Measurements from ENCODE around the gene BTBD6.

The BTBD6 gene

GRCh38 chr14:105207460-105207901 lies 40.9 kb upstream of the BTBD6 start:
- Histone ChIP-seq H3K4me1 (ENCODE audit: insufficient read depth, low read length) (no peaks in the 10 kb centered on the region), H3K36me3 (ENCODE audit: insufficient read depth, low read length) (no peaks in the 10 kb centered on the region), H3K9ac (ENCODE audit: low read depth, low read length) (no peak overlapping the region), H3K9me3 (ENCODE audit: control insufficient read depth, insufficient read depth, low read length) (no peaks in the 10 kb centered on the region)

DNA sequence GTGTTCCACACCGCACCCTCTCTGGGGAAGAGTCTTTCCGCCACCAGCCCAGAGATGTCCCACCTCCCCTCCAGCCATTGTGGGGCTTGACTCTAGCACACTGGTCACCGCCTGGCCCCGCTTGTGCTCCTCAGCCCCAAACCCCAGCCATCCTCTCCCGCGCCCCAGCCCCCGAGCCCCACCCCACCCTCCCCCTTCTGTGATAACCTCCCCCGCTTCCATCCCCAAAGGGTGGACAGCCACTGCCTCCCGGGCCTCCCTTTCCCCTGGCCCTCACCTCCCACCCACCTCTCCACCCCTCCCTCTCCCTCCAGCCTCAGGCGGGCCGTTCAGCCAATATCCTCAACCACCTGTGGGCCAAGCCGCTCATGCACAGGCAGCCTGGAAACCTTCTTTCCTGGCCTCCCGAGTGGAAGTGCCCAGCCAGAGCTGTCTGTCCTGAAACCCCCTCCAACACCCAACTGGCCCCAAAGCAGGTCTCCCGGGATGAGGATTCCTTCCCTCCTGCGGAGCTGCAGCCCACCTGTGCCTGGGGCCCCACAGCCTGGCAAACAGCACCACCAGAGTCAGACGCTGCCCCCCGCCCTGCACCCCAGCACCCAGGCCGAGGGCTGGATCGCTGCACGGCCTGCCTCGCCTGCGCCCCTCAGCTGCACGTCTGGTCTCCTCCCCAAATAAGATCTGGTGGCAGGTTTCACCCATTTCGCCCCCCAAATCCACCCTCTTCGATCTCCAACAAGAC lies 40.2 kb upstream of the BTBD6 start:
- Histone ChIP-seq H3K36me3 (ENCODE audit: insufficient read depth, low read length) (0 out of 2 replicates have a peak, but pooled peaks cover 2% of the 10 kb centered on the region), H3K4me1 (ENCODE audit: insufficient read depth, low read length) (no peaks in the 10 kb centered on the region), H3K9ac (ENCODE audit: low read depth, low read length) (no peak overlapping the region), H3K9me3 (ENCODE audit: control insufficient read depth, insufficient read depth, low read length) (no peaks in the 10 kb centered on the region)

GRCh38 chr14:105208738-105209075 lies 39.6 kb upstream of the BTBD6 start:
- Histone ChIP-seq H3K9me3 (ENCODE audit: control insufficient read depth, insufficient read depth, low read length) (no peaks in the 10 kb centered on the region), H3K9ac (ENCODE audit: low read depth, low read length) (no peak overlapping the region), H3K4me1 (ENCODE audit: insufficient read depth, low read length) (no peaks in the 10 kb centered on the region), H3K36me3 (ENCODE audit: insufficient read depth, low read length) (0 out of 2 replicates have a peak, but pooled peaks cover 2% of the 10 kb centered on the region)

- H3K4me1 ChIP-seq (ENCODE audit: insufficient read depth, low read length) = no peaks in the 10 kb centered on the region
- no peaks in the 10 kb centered on the region for H3K9me3 ChIP-seq (ENCODE audit: control insufficient read depth, insufficient read depth, low read length)
- H3K36me3 ChIP-seq (ENCODE audit: insufficient read depth, low read length) = 0 out of 2 replicates have a peak, but pooled peaks cover 2% of the 10 kb centered on the region
- no peak overlapping the region for H3K9ac ChIP-seq (ENCODE audit: low read depth, low read length)
Measured at GRCh38 chr14:105209091-105209490, 39.2 kb upstream of the BTBD6 start.

DNA sequence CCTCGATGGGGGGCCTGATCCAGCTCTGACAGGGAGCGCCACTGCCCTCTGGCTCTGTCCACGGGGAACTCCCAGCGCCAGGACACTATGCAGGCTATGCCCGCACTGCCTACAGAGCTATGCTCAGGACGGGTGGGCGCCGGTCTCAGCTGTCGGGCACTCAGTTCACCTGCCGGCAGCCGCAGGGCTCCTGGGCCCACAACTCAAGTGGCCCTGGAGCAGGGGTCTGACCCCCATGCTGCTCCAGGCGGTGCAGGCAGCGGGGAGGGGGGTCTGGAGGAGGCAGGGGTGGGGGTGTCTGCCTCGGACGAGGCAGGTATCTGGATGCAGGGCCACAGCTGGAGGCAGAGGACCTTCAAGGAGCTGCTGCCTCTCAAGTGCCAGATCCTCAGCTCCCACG lies 38.7 kb upstream of the BTBD6 start:
- H3K36me3 ChIP-seq (ENCODE audit: insufficient read depth, low read length) = 0 out of 2 replicates have a peak, but pooled peaks cover 2% of the 10 kb centered on the region
- no peaks in the 10 kb centered on the region for H3K4me1 ChIP-seq (ENCODE audit: insufficient read depth, low read length)
- H3K9me3 ChIP-seq (ENCODE audit: control insufficient read depth, insufficient read depth, low read length) = no peaks in the 10 kb centered on the region

DNA sequence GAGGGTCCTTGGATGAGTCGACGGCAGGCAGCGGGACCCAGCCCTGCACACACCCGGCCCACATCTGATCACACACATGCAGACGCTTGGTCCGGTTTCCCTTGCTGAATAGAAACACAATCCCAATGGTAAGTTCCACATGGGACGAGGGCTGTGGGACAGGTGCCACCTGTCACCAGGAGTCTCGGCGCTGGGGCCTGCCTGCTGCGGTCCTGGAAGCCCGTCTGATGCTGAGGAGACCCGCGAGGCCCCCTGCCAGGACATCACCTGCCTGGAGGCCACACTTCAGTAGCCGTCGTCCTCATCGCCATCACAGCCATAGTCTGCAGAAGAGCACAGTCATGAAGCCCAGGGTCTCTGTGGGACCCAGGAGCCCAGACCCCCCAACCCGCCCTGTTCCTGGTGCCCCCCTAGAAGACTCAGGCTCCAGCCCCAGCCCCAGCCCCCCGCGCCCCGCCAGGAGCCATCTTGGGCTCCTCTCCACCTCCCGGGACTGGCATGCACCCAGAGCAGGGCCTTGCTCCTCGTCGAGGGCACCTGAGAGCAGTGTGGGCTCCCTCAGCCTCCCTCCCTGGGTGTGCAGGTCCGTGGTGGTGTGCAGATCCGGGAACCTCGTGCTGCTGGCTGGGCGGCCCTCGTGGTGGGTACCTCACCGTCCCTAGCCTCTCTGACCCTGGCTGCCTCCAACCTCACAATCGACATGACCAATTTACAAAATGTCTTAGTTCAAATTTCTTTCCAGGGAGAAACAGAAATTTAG lies 37.9 kb upstream of the BTBD6 start:
- no peaks in the 10 kb centered on the region for H3K4me1 ChIP-seq (ENCODE audit: insufficient read depth, low read length)
- 0 out of 2 replicates have a peak, but pooled peaks cover 2% of the 10 kb centered on the region for H3K36me3 ChIP-seq (ENCODE audit: insufficient read depth, low read length)
- H3K9ac ChIP-seq (ENCODE audit: low read depth, low read length) = no peak overlapping the region
- no peaks in the 10 kb centered on the region for H3K9me3 ChIP-seq (ENCODE audit: control insufficient read depth, insufficient read depth, low read length)

More for the DNA sequence above, 38.7 kb upstream of the BTBD6 start:
- no peak overlapping the region for H3K9ac ChIP-seq (ENCODE audit: low read depth, low read length)

GRCh38 chr14:105211086-105211757 lies 37.1 kb upstream of the BTBD6 start:
- 0 out of 2 replicates have a peak, but pooled peaks cover 2% of the 10 kb centered on the region for H3K36me3 ChIP-seq (ENCODE audit: insufficient read depth, low read length)
- no peaks in the 10 kb centered on the region for H3K4me1 ChIP-seq (ENCODE audit: insufficient read depth, low read length)
- no peaks in the 10 kb centered on the region for H3K9me3 ChIP-seq (ENCODE audit: control insufficient read depth, insufficient read depth, low read length)
- H3K9ac ChIP-seq (ENCODE audit: low read depth, low read length) = no peak overlapping the region

GRCh38 chr14:105211758-105212089 lies 36.6 kb upstream of the BTBD6 start:
- Histone ChIP-seq H3K4me1 (ENCODE audit: insufficient read depth, low read length) (no peaks in the 10 kb centered on the region), H3K9ac (ENCODE audit: low read depth, low read length) (no peak overlapping the region), H3K36me3 (ENCODE audit: insufficient read depth, low read length) (0 out of 2 replicates have a peak, but pooled peaks cover 2% of the 10 kb centered on the region), H3K9me3 (ENCODE audit: control insufficient read depth, insufficient read depth, low read length) (no peaks in the 10 kb centered on the region)

GRCh38 chr14:105212541-105213300 lies 35.6 kb upstream of the BTBD6 start:
- Histone ChIP-seq H3K9ac (ENCODE audit: low read depth, low read length) (no peak overlapping the region), H3K4me1 (ENCODE audit: insufficient read depth, low read length) (no peaks in the 10 kb centered on the region), H3K9me3 (ENCODE audit: control insufficient read depth, insufficient read depth, low read length) (no peaks in the 10 kb centered on the region), H3K36me3 (ENCODE audit: insufficient read depth, low read length) (0 out of 2 replicates have a peak, but pooled peaks cover 2% of the 10 kb centered on the region)

- H3K9ac ChIP-seq (ENCODE audit: low read depth, low read length) = no peak overlapping the region
- 0 out of 2 replicates have a peak, but pooled peaks cover 2% of the 10 kb centered on the region for H3K36me3 ChIP-seq (ENCODE audit: insufficient read depth, low read length)
- no peaks in the 10 kb centered on the region for H3K9me3 ChIP-seq (ENCODE audit: control insufficient read depth, insufficient read depth, low read length)
- H3K4me1 ChIP-seq (ENCODE audit: insufficient read depth, low read length) = no peaks in the 10 kb centered on the region
Measured at GRCh38 chr14:105213361-105213760, 35.0 kb upstream of the BTBD6 start.

DNA sequence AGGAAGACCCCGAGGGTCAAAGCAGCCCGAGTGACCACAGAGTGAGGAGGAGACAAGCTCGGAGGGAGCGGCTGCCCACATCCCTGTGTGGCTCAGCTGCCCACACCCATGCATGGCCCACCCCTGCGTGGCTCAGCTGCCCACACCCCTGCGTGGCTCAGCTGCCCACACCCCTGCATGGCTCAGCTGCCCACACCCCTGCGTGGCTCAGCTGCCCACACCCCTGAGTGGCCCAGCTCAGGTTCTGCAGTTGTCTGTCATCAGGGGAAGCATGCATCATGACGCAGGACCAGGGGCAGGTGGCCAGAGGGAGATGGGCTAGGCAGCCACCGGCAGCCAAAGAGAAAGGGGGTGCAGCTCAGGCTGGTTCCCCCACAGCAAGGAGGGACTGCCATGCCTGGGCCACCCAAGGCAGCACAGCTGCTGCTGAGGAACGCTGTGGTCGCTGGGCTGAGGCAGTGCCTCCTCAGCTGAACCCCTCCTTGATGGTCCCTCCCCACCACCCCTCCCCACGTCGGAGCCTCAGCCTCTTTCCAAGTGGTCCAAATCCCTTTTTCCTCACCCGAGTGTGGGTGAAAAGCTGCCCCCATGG lies 33.9 kb upstream of the BTBD6 start:
- no peaks in the 10 kb centered on the region for H3K9me3 ChIP-seq (ENCODE audit: control insufficient read depth, insufficient read depth, low read length)
- H3K9ac ChIP-seq (ENCODE audit: low read depth, low read length) = no peak overlapping the region
- H3K4me1 ChIP-seq (ENCODE audit: insufficient read depth, low read length) = no peaks in the 10 kb centered on the region
- H3K36me3 ChIP-seq (ENCODE audit: insufficient read depth, low read length) = peaks cover 2% of the 10 kb centered on the region; the same call in 1 of the 2 replicates

DNA sequence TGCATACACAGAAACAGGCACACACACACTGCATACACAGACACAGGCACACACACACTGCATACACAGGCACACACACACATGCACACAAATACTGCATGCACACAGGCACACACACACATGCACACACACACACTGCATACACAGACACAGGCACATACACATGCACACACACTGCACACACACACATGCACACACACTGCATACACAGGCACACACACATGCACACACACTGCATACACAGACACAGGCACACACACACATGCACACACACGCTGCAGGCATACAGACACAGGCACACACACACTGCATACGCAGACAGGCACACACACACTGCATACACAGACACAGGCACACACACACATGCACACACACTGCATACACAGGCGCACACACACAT lies 32.7 kb upstream of the BTBD6 start:
- Histone ChIP-seq H3K9ac (ENCODE audit: low read depth, low read length) (no peak overlapping the region), H3K36me3 (ENCODE audit: insufficient read depth, low read length) (peaks cover 2% of the 10 kb centered on the region; the same call in 1 of the 2 replicates), H3K4me1 (ENCODE audit: insufficient read depth, low read length) (no peaks in the 10 kb centered on the region), H3K9me3 (ENCODE audit: control insufficient read depth, insufficient read depth, low read length) (no peaks in the 10 kb centered on the region)

DNA sequence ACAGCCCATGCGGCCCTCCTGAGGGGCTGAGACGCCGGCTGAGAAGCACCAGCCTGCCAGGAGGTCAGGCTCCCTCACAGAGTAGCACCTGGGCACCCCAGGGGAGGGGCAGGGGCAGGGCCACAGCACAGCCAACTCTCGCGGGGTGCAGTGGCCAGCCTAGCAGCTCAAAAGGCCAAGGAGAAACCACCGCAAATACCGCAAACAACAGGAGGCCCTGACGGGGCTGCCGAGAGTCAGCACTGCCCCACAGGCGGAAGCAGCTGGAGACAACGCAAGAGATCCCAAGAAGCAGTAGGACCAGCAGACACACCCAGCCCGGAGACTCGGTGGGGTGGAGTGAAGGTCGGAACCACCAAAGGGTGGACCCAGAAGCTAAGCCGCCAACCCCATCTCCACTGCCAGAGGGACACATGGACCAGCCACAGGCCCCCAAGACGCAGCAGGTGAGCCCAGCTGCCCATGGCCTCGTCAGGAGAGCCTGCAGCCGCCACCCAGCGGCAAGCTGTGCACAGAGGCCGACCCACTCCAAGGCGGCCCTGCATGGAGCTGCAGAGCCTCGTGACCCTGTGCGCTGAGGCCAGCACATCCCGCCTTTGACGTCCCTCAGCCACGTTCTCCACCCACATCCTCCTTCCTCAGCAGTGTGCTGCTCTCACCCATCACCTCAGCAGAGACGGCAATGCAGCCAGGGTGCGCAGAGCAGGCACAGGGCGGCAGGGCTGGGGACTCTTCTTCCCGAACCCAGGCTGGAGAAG lies 31.7 kb upstream of the BTBD6 start:
- Histone ChIP-seq H3K9me3 (ENCODE audit: control insufficient read depth, insufficient read depth, low read length) (no peaks in the 10 kb centered on the region), H3K36me3 (ENCODE audit: insufficient read depth, low read length) (peaks cover 2% of the 10 kb centered on the region; the same call in 1 of the 2 replicates), H3K4me1 (ENCODE audit: insufficient read depth, low read length) (no peaks in the 10 kb centered on the region), H3K9ac (ENCODE audit: low read depth, low read length) (no peak overlapping the region)

All from ES-I3 (cell line).